ENCODE data around the gene PRELID2. TPM values are rescaled to one million over a fixed set of nuclear protein-coding genes. Genes with fewer than 3 reads are reported as not detected.

The PRELID2 gene
- total RNA-seq, 1 donor from 2014 or later = 21.4 TPM

GRCh38 chr5:145787001-145787400, 48.1 kb downstream of the PRELID2 start:
- Mint-ChIP-seq H3K4me1 (ENCODE audit: low read depth) (no peaks in the 10 kb centered on the region), H3K36me3 (ENCODE audit: insufficient read depth) (peaks cover 6% of the 10 kb centered on the region), H3K27ac (no peak overlapping the region), H3K9me3 (ENCODE audit: low read depth) (no peaks in the 10 kb centered on the region), H3K27me3 (no peaks in the 10 kb centered on the region), H3K4me3 (ENCODE audit: low read depth) (no peak overlapping the region)
- no peak for TF ChIP-seq CTCF (IDR thresholded peaks at IDR 0.05; ENCODE audit: unreplicated experiment)
- no peak for DNase-seq (ENCODE audit: low spot score, unreplicated experiment)

GRCh38 chr5:145780982-145781381, 54.2 kb downstream of the PRELID2 start:
- Mint-ChIP-seq H3K9me3 (ENCODE audit: low read depth) (peaks cover 4% of the 10 kb centered on the region), H3K36me3 (ENCODE audit: insufficient read depth) (peaks cover 2% of the 10 kb centered on the region), H3K4me1 (ENCODE audit: low read depth) (no peaks in the 10 kb centered on the region), H3K4me3 (ENCODE audit: low read depth) (no peak overlapping the region), H3K27ac (no peak overlapping the region), H3K27me3 (no peaks in the 10 kb centered on the region)
- no peak for TF ChIP-seq CTCF (IDR thresholded peaks at IDR 0.05; ENCODE audit: unreplicated experiment)
- no peak for DNase-seq (ENCODE audit: low spot score, unreplicated experiment)

- TF ChIP-seq CTCF (IDR thresholded peaks at IDR 0.05; ENCODE audit: unreplicated experiment) = no peak
- H3K36me3 Mint-ChIP-seq (ENCODE audit: insufficient read depth) = peaks cover 2% of the 10 kb centered on the region
- H3K4me1 Mint-ChIP-seq (ENCODE audit: low read depth) = no peaks in the 10 kb centered on the region
- DNase-seq (ENCODE audit: low spot score, unreplicated experiment) = no peak
- peaks cover 4% of the 10 kb centered on the region for H3K9me3 Mint-ChIP-seq (ENCODE audit: low read depth)
- H3K4me3 Mint-ChIP-seq (ENCODE audit: low read depth) = no peak overlapping the region
- H3K27me3 Mint-ChIP-seq = no peaks in the 10 kb centered on the region
- H3K27ac Mint-ChIP-seq = no peak overlapping the region
These were observed 56.8 kb downstream of the PRELID2 start for GRCh38 chr5:145778144-145778900.

GRCh38 chr5:145777445-145778063, 57.6 kb downstream of the PRELID2 start:
- TF ChIP-seq CTCF (IDR thresholded peaks at IDR 0.05; ENCODE audit: unreplicated experiment) = no peak
- H3K27me3 Mint-ChIP-seq = no peaks in the 10 kb centered on the region
- no peak for DNase-seq (ENCODE audit: low spot score, unreplicated experiment)
- H3K9me3 Mint-ChIP-seq (ENCODE audit: low read depth) = peaks cover 4% of the 10 kb centered on the region
- no peak overlapping the region for H3K4me3 Mint-ChIP-seq (ENCODE audit: low read depth)
- H3K4me1 Mint-ChIP-seq (ENCODE audit: low read depth) = no peaks in the 10 kb centered on the region
- peaks cover 2% of the 10 kb centered on the region for H3K36me3 Mint-ChIP-seq (ENCODE audit: insufficient read depth)
- no peak overlapping the region for H3K27ac Mint-ChIP-seq

GRCh38 chr5:145776886-145777285, 58.3 kb downstream of the PRELID2 start:
- peaks cover 4% of the 10 kb centered on the region for H3K9me3 Mint-ChIP-seq (ENCODE audit: low read depth)
- TF ChIP-seq CTCF (IDR thresholded peaks at IDR 0.05; ENCODE audit: unreplicated experiment) = no peak
- no peak overlapping the region for H3K27ac Mint-ChIP-seq
- H3K4me3 Mint-ChIP-seq (ENCODE audit: low read depth) = no peak overlapping the region
- H3K36me3 Mint-ChIP-seq (ENCODE audit: insufficient read depth) = peaks cover 2% of the 10 kb centered on the region
- H3K27me3 Mint-ChIP-seq = no peaks in the 10 kb centered on the region
- no peak for DNase-seq (ENCODE audit: low spot score, unreplicated experiment)
- no peaks in the 10 kb centered on the region for H3K4me1 Mint-ChIP-seq (ENCODE audit: low read depth)
